ENCODE results near the gene CD207. TPM values are rescaled to one million over a fixed set of nuclear protein-coding genes. Genes with fewer than 3 reads are reported as not detected.

The CD207 gene
- total and polyA plus RNA-seq, 4 donors = 0.06 to 1.8 (median 0.49) TPM

GRCh38 chr2:70833246-70833645 is 2.4 kb downstream of the CD207 start:
- no peak for DNase-seq
- H3K9me3 ChIP-seq (ENCODE audit: control insufficient read depth in 4 of 4, insufficient read depth in 3 of 4, low read length in 3 of 4) = no peaks in the 10 kb centered on the region
- peaks cover 0 to 9% (median 0%) of the 10 kb centered on the region in 3 donors for H3K27me3 ChIP-seq (ENCODE audit: control insufficient read depth in 3 of 3, insufficient read depth in 3 of 3, low read length in 2 of 3)
- H3K9ac ChIP-seq (ENCODE audit: insufficient read depth in 1 of 2, low read length in 2 of 2) = no peak overlapping the region
- TF ChIP-seq CTCF (IDR thresholded peaks at IDR 0.05; ENCODE audit: control extremely low read depth, extremely low read depth) = no peak
- WGBS, 2 donors = 46 to 91% methylated on average over 1 of the region's 1 CpG
- H3K27ac ChIP-seq (ENCODE audit: low read depth in 1 of 2, low read length in 1 of 2) = no peak overlapping the region
- peaks cover 0 to 2% (median 0%) of the 10 kb centered on the region in 5 donors for H3K4me1 ChIP-seq (ENCODE audit: control insufficient read depth in 5 of 5, insufficient read depth in 5 of 5, low read length in 5 of 5)
- no peak overlapping the region for H3K4me3 ChIP-seq
- H3K36me3 ChIP-seq (ENCODE audit: control insufficient read depth in 4 of 4, insufficient read depth in 4 of 4, low read length in 4 of 4) = no peaks in the 10 kb centered on the region
- no peak for ATAC-seq (ENCODE audit: insufficient read depth, low FRiP score)

GRCh38 chr2:70832386-70832785 is 3.2 kb downstream of the CD207 start:
- no peak for TF ChIP-seq CTCF (IDR thresholded peaks at IDR 0.05; ENCODE audit: control extremely low read depth, extremely low read depth)
- ATAC-seq (ENCODE audit: insufficient read depth, low FRiP score) (no peak), DNase-seq (no peak)
- 90 to 98% methylated on average over 2 of the region's 2 CpGs for WGBS, 2 donors
- Histone ChIP-seq H3K4me1 (ENCODE audit: control insufficient read depth in 5 of 5, insufficient read depth in 5 of 5, low read length in 5 of 5) (peaks cover 0 to 3% (median 0%) of the 10 kb centered on the region in 5 donors), H3K9ac (ENCODE audit: insufficient read depth in 1 of 2, low read length in 2 of 2) (no peak overlapping the region), H3K4me3 (no peak overlapping the region), H3K9me3 (ENCODE audit: control insufficient read depth in 4 of 4, insufficient read depth in 3 of 4, low read length in 3 of 4) (no peaks in the 10 kb centered on the region), H3K27ac (ENCODE audit: low read depth in 1 of 2, low read length in 1 of 2) (no peak overlapping the region), H3K27me3 (ENCODE audit: control insufficient read depth in 3 of 3, insufficient read depth in 3 of 3, low read length in 2 of 3) (peaks cover 0 to 11% (median 0%) of the 10 kb centered on the region in 3 donors), H3K36me3 (ENCODE audit: control insufficient read depth in 4 of 4, insufficient read depth in 4 of 4, low read length in 4 of 4) (no peaks in the 10 kb centered on the region)

- Histone ChIP-seq H3K4me1 (ENCODE audit: control insufficient read depth in 5 of 5, insufficient read depth in 5 of 5, low read length in 5 of 5) (peaks cover 0 to 4% (median 0%) of the 10 kb centered on the region in 5 donors), H3K27me3 (ENCODE audit: control insufficient read depth in 3 of 3, insufficient read depth in 3 of 3, low read length in 2 of 3) (peaks cover 0 to 11% (median 0%) of the 10 kb centered on the region in 3 donors), H3K4me3 (no peak overlapping the region), H3K9ac (ENCODE audit: insufficient read depth in 1 of 2, low read length in 2 of 2) (no peak overlapping the region), H3K9me3 (ENCODE audit: control insufficient read depth in 4 of 4, insufficient read depth in 3 of 4, low read length in 3 of 4) (no peaks in the 10 kb centered on the region), H3K27ac (ENCODE audit: low read depth in 1 of 2, low read length in 1 of 2) (no peak overlapping the region), H3K36me3 (ENCODE audit: control insufficient read depth in 4 of 4, insufficient read depth in 4 of 4, low read length in 4 of 4) (no peaks in the 10 kb centered on the region)
- ATAC-seq (ENCODE audit: insufficient read depth, low FRiP score) (no peak), DNase-seq (no peak)
- WGBS, 2 donors = 31 to 59% methylated on average over 6 of the region's 6 CpGs
- no peak for TF ChIP-seq CTCF (IDR thresholded peaks at IDR 0.05; ENCODE audit: control extremely low read depth, extremely low read depth)
These were observed 3.8 kb downstream of the CD207 start for GRCh38 chr2:70831861-70832260.

- DNase-seq (peak in 1 of 3 donors; percentile 24), ATAC-seq (ENCODE audit: insufficient read depth, low FRiP score) (no peak)
- Histone ChIP-seq H3K36me3 (ENCODE audit: control insufficient read depth in 4 of 4, insufficient read depth in 4 of 4, low read length in 4 of 4) (no peaks in the 10 kb centered on the region), H3K4me1 (ENCODE audit: control insufficient read depth in 5 of 5, insufficient read depth in 5 of 5, low read length in 5 of 5) (peaks cover 0 to 5% (median 0%) of the 10 kb centered on the region in 5 donors), H3K9me3 (ENCODE audit: control insufficient read depth in 4 of 4, insufficient read depth in 3 of 4, low read length in 3 of 4) (no peaks in the 10 kb centered on the region), H3K9ac (ENCODE audit: insufficient read depth in 1 of 2, low read length in 2 of 2) (no peak overlapping the region), H3K4me3 (no peak overlapping the region), H3K27ac (ENCODE audit: low read depth in 1 of 2, low read length in 1 of 2) (no peak overlapping the region), H3K27me3 (ENCODE audit: control insufficient read depth in 3 of 3, insufficient read depth in 3 of 3, low read length in 2 of 3) (peaks cover 0 to 7% (median 0%) of the 10 kb centered on the region in 3 donors)
- WGBS, 2 donors = 66 to 91% methylated on average over 5 of the region's 5 CpGs
- no peak for TF ChIP-seq CTCF (IDR thresholded peaks at IDR 0.05; ENCODE audit: control extremely low read depth, extremely low read depth)
These were observed 5.2 kb downstream of the CD207 start for GRCh38 chr2:70830366-70830765.

Data from lung (tissue), 12 donors.